T-helper 22 cell (primary cell): ENCODE results near the gene ZZZ3.
"Not testable (repeated sequence)": the region's sequence is repeated elsewhere in the genome, so short reads cannot be mapped to it uniquely, and the experiment has no call there.

Source experiments
- DNase-seq: peaks from one replicate; pipeline ENCODE4 v3.0.0-alpha.2; 2020; ENCODE audit warnings: low read depth

Gene ZZZ3

GRCh38 chr1:77670330-77670729, 12.1 kb downstream of the ZZZ3 start:
- DNase-seq = no peak

DNA sequence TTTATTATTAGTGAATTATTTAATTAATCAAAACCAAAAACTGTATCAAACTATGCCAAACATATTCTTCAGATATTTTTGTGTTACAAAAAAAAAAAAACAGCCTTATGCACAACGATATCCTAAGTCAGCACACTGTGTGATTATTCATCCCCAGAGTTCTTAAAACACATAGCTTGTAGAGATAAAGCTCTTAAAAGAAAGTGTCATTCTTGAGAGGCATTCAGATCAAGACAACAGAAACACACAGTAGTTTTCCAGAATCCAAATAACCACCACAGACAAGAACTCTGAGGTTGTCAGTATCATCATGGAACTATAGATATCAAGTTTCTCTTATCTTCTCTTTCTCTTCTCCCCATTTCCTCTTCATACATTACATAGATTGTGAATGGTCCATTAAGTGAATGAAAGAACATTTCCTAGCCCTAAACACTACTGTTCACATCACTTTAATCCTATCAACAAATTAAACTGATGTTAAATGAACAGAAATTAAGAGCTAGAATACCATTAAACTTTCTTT, 13.5 kb downstream of the ZZZ3 start:
- no peak for DNase-seq

- DNase-seq = no peak
Observed at GRCh38 chr1:77664939-77665516, 17.4 kb downstream of the ZZZ3 start.

- no peak for DNase-seq
Observed at GRCh38 chr1:77661696-77662095, 20.8 kb downstream of the ZZZ3 start.

DNA sequence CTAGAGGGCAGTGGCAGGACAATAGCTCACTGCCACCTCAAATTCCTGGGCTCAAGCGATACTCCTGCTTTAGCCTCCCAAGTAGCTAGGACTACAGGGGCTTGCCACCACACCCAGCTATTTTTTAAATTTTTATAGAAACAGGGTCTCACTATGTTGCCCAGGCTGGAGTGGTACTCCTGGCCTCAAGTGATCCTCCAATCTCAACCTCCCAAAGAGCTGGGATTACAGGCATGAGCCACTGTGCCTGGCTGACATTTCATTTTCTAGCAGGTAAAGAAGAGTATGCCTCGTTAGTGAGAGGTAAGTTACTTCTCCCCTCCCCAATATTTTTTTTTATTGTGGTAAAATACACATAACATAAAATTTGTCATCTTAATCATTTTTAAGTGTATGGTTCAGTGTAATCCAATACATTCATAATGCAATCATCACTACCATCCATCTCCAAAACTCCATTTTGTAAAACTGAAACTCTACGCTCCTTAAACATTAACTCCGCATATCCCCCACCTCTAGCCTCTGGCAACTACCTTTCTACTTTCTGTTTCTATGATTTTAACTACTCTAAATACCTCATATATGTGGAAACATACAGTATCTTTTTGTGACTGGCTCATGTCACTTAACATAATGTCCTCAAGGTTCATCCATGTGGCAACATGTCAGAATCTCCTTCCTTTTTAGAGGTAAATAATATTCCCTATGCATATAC, 22.4 kb downstream of the ZZZ3 start:
- DNase-seq = no peak

GRCh38 chr1:77658271-77658670, 24.2 kb downstream of the ZZZ3 start:
- no peak for DNase-seq

DNA sequence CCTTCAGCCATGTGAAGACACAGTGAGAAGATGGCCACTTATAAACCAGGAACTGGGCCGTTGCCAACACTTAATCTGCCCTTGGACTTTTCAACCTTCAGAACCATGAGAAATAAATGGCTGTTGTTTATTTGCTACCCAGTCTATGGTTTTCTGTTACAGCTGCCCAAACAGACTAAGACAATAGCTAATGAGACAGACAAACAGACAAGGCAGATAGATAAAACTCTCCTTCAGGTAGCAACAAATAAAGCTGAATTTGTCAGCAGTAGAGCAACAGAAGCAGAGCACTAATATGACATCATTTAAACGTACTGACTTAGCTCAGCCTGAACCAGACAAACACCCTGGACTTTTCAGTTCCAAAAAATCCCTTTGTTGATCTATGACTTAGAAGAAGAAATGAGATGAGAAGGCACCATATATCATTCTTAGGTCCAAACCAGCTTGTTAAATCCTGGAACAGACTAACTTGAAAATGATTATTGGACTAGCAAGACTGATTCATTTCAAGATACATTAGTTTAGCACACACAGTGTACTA, 27.0 kb downstream of the ZZZ3 start:
- no peak for DNase-seq

DNA sequence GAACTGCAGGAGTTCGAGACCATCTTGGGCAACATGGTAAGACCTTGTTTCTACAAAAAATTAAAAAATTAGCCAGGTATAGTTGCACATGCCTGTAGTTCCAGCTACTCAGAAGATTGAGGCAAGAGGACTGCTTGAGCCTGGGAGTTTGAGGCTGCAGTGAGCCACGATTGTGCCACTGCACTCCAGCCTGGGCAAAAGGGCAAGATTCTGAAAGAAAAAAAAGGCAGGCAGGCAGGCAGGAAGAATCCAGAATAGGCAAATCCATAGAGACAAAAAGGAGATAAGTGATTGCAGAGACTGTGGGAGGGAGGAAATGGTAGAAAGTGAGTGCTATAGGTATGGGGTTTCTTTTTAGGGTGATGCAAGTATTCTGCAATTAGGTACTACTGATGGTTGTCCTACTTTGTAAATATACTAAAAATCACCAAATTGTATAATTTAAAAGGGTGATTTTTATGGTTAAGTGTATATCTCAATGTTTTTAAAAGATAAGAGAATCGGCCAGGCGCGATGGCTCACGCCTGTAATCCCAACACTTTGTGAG, 29.4 kb downstream of the ZZZ3 start:
- no peak for DNase-seq

- DNase-seq = no peak
Observed at GRCh38 chr1:77652268-77652667, 30.2 kb downstream of the ZZZ3 start.

DNA sequence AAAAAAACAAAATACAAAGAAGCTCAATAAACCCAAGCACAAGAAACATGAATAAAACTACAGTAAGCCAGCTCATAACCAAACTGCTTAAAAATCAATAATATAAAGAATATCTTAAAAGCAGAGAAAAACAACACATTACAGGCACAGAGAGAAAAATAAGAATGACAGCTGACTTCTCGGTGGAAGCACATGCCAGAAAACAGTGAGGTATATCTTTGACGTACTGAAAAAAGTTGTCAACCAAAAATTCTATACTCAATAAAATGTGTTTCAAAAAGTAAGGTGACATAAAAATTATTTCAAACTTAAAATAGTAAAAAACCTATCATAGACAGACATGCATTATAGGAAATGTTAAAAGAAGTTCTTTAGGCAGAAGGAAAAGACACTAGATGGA, 33.3 kb downstream of the ZZZ3 start:
- no peak for DNase-seq

- not testable (repeated sequence) for DNase-seq
Observed at GRCh38 chr1:77646224-77646623, 36.2 kb downstream of the ZZZ3 start.

DNA sequence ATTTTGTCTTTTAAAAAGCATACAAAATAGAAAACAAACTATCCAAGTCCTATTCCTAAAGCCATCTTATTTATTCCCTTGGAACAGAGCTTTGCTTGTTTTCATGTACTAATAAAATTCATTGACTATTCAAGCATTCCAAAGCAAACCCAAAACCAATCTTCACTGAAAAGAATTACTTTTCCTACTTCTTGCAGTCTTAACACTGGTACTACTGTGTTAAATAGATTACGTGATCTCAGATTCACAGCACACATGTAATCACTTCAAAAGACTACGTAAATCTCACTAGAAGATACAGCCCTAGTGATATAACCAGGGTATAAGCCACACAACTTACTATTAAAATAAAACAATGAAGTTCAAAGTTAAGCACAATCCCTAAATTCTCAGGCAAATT, 39.0 kb downstream of the ZZZ3 start:
- DNase-seq = no peak

DNA sequence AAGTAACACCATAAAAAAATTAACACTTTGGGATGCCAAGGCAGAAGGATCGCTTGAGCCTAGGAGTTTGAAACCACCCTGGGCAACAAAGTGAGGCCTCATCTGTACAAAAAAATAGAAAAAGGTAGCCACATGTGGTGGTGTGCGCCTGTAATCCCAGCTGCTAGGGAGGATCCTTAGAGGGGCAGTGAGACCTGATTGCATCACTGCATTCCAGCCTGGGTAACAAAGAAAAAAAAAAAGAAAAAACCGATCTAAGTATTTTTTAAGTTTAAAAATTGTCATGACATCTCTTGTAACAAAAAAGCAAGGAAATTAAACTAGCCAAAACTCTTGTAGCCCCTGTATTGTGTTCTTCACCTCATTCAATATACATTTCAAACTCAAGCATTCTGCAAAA, 39.5 kb downstream of the ZZZ3 start:
- no peak for DNase-seq

GRCh38 chr1:77642196-77642595, 40.3 kb downstream of the ZZZ3 start:
- no peak for DNase-seq

GRCh38 chr1:77639557-77640069, 42.8 kb downstream of the ZZZ3 start:
- no peak for DNase-seq

DNA sequence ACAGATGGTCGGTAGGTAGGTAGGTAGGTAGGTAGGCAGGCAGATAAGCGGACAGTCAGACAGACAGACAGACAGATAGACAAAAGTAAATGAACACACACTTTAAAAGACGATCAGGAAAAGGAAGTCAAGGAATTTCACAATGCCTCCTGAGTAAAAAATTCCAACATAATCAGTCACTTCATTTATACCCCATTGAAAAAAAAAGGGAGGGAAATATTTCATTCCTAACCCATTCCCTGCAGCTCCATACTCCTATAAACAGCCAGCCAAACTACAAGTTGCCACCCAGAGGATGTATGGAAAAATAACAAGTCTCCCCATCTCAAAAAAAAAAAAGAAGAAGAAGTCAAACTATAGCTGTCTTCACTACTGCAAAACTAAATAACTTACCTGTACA, 43.4 kb downstream of the ZZZ3 start:
- no peak for DNase-seq

- no peak for DNase-seq
Observed at GRCh38 chr1:77636864-77637263, 45.6 kb downstream of the ZZZ3 start.
